Measurements from ENCODE around the gene GRK1. TPM values are rescaled to one million over a fixed set of nuclear protein-coding genes. Genes with fewer than 3 reads are reported as not detected.

Gene GRK1
- total and polyA plus RNA-seq, 11 donors: 0.08 to 1.3 (median 0.16) TPM; not detected in 3

DNA sequence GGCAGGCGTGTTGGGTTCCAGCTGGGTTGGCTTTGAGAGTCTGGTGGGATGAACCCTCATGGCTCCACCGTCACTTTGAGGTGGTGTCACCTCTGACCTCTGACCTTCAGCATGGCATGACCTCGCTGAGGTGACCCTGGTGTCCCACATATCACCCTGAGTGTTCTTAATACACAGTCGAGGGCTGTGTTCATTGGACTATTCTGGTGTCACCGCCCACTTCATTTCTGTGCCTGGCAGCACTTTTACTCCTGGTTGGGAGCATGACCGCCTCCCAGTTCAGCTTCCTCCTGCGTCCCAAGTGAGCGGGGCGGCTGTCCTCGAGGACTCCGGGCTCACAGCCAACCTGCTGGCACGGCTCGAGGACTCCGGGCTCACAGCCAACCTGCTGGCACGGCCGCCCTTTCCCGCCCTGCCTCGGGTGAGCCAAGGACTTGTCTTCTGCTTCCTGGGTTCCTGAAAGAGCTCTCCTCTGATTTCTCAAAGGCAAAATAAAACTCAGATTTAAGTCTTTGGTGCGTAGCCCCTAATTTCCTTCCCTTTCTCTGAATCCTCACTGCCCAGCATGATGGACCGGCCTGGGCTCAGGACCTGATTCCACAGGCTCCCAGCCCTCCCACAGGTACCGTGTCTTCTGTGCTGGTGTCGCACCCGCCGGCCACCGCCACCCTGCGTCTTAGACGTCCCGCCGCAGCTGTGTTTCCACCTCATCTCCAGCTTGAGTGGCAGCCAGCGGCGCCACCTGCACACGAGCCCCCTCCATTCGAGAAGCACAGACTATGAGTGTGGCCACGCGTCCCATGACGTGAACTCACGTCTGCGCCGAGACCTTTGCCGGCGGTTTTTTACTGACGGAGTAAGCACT is 19.4 kb upstream of the GRK1 start:
- TF ChIP-seq POLR2A (IDR thresholded peaks at IDR 0.05): no peak
- TF ChIP-seq, protein P1, sequence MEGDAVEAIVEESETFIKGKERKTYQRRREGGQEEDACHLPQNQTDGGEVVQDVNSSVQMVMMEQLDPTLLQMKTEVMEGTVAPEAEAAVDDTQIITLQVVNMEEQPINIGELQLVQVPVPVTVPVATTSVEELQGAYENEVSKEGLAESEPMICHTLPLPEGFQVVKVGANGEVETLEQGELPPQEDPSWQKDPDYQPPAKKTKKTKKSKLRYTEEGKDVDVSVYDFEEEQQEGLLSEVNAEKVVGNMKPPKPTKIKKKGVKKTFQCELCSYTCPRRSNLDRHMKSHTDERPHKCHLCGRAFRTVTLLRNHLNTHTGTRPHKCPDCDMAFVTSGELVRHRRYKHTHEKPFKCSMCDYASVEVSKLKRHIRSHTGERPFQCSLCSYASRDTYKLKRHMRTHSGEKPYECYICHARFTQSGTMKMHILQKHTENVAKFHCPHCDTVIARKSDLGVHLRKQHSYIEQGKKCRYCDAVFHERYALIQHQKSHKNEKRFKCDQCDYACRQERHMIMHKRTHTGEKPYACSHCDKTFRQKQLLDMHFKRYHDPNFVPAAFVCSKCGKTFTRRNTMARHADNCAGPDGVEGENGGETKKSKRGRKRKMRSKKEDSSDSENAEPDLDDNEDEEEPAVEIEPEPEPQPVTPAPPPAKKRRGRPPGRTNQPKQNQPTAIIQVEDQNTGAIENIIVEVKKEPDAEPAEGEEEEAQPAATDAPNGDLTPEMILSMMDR (IDR thresholded peaks at IDR 0.05): no peak
- DNase-seq (peak; percentile 87 to 94 (median 91)), ATAC-seq (peak; percentile 92 to 97 (median 96))
- intact Hi-C loops (cut with DNase I): no loop called here
- no peaks in the 10 kb centered on the region for H3K36me3 ChIP-seq
- 56 to 68% (median 57%) methylated on average over 30 to 42 of the region's 42 CpGs for WGBS, 4 donors
- H3K27ac ChIP-seq: peak overlapping the region in 8 of 12 donors; percentile 1 to 75 (median 60)
- no peaks in the 10 kb centered on the region for H3K9me3 ChIP-seq
- no peak overlapping the region for H3K4me3 ChIP-seq
- H3K27me3 ChIP-seq: no peaks in the 10 kb centered on the region
- H3K4me1 ChIP-seq: peaks cover 0 to 19% (median 9%) of the 10 kb centered on the region in 12 donors

DNA sequence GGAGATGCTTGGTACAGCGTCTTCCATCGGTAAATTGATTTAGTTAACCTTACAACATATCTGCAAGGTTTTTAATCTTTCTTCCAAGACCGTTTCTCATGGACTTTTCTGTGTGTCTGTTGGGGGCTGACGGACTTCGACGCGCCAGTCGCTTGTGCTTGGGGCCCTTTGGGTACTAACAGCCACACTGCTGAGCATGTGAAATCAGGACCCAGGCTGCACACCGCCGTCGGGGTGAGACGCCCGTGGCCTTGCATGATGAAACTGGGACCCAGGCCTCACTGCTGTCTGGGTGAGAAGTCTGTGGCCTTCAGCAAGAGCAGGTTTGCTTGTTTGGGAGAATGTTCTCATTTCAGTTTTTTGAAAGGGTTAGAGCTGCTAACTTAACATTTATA is 18.8 kb upstream of the GRK1 start:
- WGBS, 4 donors: 89 to 95% (median 91%) methylated on average over 13 of the region's 13 CpGs
- DNase-seq: peak in 3 of 5 donors; percentile 7 to 21 (median 8)
- no peak for ATAC-seq
- intact Hi-C loops (cut with DNase I): no loop called here
- peaks cover 0 to 19% (median 9%) of the 10 kb centered on the region in 12 donors for H3K4me1 ChIP-seq
- H3K27ac ChIP-seq: peak overlapping the region in 3 of 12 donors; percentile 55 to 75 (median 73)
- H3K27me3 ChIP-seq: no peaks in the 10 kb centered on the region
- H3K9me3 ChIP-seq: no peaks in the 10 kb centered on the region
- H3K4me3 ChIP-seq: no peak overlapping the region
- H3K36me3 ChIP-seq: no peaks in the 10 kb centered on the region
- TF ChIP-seq, protein P1 (IDR thresholded peaks at IDR 0.05): no peak
- TF ChIP-seq POLR2A (IDR thresholded peaks at IDR 0.05): no peak

GRCh38 chr13:113649212-113649611 is 17.8 kb upstream of the GRK1 start:
- TF ChIP-seq, protein P1 (IDR thresholded peaks at IDR 0.05): no peak
- no peak for TF ChIP-seq POLR2A (IDR thresholded peaks at IDR 0.05)
- Histone ChIP-seq H3K4me3 (no peak overlapping the region), H3K36me3 (no peaks in the 10 kb centered on the region), H3K27me3 (no peaks in the 10 kb centered on the region), H3K4me1 (peaks cover 0 to 19% (median 9%) of the 10 kb centered on the region in 12 donors), H3K27ac (no peak overlapping the region), H3K9me3 (no peaks in the 10 kb centered on the region)
- intact Hi-C loops (cut with DNase I): no loop called here
- DNase-seq (peak in 3 of 5 donors; percentile 1 to 14 (median 6)), ATAC-seq (no peak)
- 78 to 86% (median 81%) methylated on average over 12 to 17 of the region's 17 CpGs for WGBS, 4 donors

DNA sequence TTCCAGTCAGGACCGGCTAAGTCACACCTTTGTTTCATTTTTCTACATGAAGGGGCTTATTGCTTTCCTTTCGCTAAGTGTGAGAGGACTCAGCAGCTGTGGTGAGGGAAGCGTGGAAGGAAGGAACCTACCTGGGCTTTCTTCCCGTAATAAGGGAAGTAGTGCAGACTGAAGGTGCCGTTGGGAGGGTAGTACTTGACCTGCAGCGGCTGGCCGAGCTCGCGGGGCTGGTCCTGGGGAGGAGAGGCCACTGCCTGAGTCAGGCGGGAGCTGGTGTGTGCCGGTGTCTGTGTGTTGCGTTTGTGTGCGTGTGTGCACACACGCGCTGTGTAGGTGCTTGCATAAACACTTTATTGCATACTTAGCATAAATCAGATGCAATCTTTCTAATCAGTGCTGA is 16.7 kb upstream of the GRK1 start:
- Histone ChIP-seq H3K4me3 (no peak overlapping the region), H3K4me1 (peaks cover 0 to 19% (median 9%) of the 10 kb centered on the region in 12 donors), H3K27ac (no peak overlapping the region), H3K27me3 (no peaks in the 10 kb centered on the region), H3K9me3 (no peaks in the 10 kb centered on the region), H3K36me3 (no peaks in the 10 kb centered on the region)
- WGBS, 4 donors: 91 to 94% (median 94%) methylated on average over 15 of the region's 15 CpGs
- intact Hi-C loops (cut with DNase I): no loop called here
- DNase-seq: peak in 2 of 5 donors; percentile 6 to 14
- ATAC-seq: no peak
- TF ChIP-seq POLR2A (IDR thresholded peaks at IDR 0.05): no peak
- TF ChIP-seq, protein P1 (IDR thresholded peaks at IDR 0.05): no peak

All from heart left ventricle (tissue), 16 donors.